SU-DHL-6 (cell line): ENCODE data around the gene NAPB.

Experiments used
- EZH2phosphoT487 ChIP-seq: fragments of 200-600 bp; sonication (generic), shearing (Covaris generic); conservative IDR thresholded peaks from 2 replicates; pipeline ENCODE4 v1.6.1; 2018; ENCODE audit warnings: mild to moderate bottlenecking, antibody characterized with exemption, low read length, moderate library complexity, mixed read lengths
- TF ChIP-seq, protein P1 (sequence below): fragments of 200-600 bp; sonication (generic); IDR thresholded peaks from one replicate; pipeline ENCODE4 v1.5.1; 2017; ENCODE audit warnings: antibody characterized with exemption, mild to moderate bottlenecking, low read length, moderate library complexity; ENCODE audit not compliant: insufficient read depth, poor library complexity, severe bottlenecking

DNA sequence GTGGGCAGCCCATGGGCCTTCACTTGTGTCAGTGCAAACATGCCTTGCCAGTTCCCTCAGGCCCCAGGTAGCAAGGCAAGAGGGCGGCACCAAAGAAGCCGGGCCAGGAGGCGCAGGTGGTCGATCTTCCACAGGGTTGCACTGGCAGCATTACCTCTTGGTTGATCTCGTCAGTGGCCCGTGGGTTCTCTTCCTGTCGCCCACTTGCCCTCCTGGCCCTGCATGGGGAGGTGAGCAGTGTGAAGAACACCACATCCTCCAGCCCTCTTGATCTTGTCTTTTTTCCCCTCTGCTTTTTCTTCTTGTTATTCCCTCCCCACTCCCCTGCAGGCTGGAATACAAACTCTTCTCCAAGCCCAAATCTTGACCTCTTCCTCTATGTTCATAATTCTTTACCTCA, 34.4 kb upstream of the NAPB start:
- TF ChIP-seq, protein P1, sequence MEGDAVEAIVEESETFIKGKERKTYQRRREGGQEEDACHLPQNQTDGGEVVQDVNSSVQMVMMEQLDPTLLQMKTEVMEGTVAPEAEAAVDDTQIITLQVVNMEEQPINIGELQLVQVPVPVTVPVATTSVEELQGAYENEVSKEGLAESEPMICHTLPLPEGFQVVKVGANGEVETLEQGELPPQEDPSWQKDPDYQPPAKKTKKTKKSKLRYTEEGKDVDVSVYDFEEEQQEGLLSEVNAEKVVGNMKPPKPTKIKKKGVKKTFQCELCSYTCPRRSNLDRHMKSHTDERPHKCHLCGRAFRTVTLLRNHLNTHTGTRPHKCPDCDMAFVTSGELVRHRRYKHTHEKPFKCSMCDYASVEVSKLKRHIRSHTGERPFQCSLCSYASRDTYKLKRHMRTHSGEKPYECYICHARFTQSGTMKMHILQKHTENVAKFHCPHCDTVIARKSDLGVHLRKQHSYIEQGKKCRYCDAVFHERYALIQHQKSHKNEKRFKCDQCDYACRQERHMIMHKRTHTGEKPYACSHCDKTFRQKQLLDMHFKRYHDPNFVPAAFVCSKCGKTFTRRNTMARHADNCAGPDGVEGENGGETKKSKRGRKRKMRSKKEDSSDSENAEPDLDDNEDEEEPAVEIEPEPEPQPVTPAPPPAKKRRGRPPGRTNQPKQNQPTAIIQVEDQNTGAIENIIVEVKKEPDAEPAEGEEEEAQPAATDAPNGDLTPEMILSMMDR = no peak
- no peak for TF ChIP-seq EZH2phosphoT487
